ENCODE measurements around the gene USP33. TPM values are rescaled to one million over a fixed set of nuclear protein-coding genes. Genes with fewer than 3 reads are reported as not detected.

The USP33 gene
- total and polyA plus RNA-seq, 2 of the 8 experiments (the other 6 are each of a cell fraction or from before 2014, with no cell fraction given), result 20.0 to 55.5 TPM

- no peak for TF ChIP-seq CHD7 (IDR thresholded peaks at IDR 0.05; ENCODE audit: insufficient replicate concordance, low read length)
- no peak for TF ChIP-seq JUN (IDR thresholded peaks at IDR 0.05; ENCODE audit: low read depth, low read length)
- no peak for TF ChIP-seq TEAD4 (IDR thresholded peaks at IDR 0.05; ENCODE audit: low read depth, low read length)
- TF ChIP-seq SUZ12 (IDR thresholded peaks at IDR 0.05; ENCODE audit: low read length), result no peak
- TF ChIP-seq RNF2 (IDR thresholded peaks at IDR 0.05; ENCODE audit: borderline replicate concordance, low read depth, low read length, missing control alignments, poor library complexity, severe bottlenecking), result no peak
Measured at GRCh38 chr1:77649127-77649526, 110.5 kb downstream of the USP33 start (continued).

All from H1 (cell line).